GM12892 (cell line): Measurements from ENCODE around the gene KIF3C.

Experiments used
- POLR2A ChIP-seq: IDR thresholded peaks from 2 replicates; pipeline ENCODE4 v1.6.1; 2011; ENCODE audit warnings: low read depth, low read length, control low read depth
- POLR2AphosphoS5 ChIP-seq: IDR thresholded peaks from 2 replicates; pipeline ENCODE4 v1.6.1; 2011; ENCODE audit warnings: low read depth, low read length, control low read depth

DNA sequence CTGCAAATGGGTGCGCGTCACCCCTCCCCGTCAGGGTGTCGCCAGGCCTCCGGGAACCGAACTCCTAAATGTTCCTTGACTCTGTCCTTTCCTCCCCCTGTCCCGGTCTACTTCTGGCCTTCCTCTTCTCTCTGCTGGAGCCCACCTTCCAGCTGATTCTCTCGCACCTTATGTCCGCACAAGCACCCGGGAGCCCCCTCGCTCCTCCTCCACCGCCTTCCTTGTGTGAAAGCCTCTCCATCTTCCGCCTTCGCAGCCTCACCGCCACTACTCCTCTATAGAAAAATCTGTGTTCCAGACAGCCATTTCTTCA is 627 bp upstream of the KIF3C start:
- TF ChIP-seq POLR2A, result no peak
- TF ChIP-seq POLR2AphosphoS5, result no peak
